ENCODE measurements around the gene CALHM2.

The CALHM2 gene

DNA sequence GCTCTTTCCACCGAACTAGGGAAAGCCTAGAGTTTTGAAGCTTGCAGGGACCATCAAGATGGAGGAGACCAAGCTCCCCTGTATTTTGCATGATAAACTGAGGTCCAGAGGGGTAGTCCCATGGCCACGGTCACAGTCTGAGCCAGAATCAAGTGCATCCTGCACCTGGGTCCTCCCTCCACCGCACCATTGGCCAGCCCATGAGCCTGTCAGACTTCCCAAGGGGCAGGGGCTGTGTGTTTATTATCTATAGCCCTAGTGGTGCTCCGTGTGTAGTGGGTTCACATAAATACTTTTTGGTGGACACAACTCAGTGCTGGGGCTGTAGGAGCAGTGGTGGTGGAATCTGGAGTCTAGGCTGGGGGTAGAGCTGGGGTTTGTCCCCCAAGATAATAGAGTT is 23.3 kb upstream of the CALHM2 start:
- DNase-seq (ENCODE audit: extremely low read depth, low read depth), result no peak
- TF ChIP-seq, protein P1, sequence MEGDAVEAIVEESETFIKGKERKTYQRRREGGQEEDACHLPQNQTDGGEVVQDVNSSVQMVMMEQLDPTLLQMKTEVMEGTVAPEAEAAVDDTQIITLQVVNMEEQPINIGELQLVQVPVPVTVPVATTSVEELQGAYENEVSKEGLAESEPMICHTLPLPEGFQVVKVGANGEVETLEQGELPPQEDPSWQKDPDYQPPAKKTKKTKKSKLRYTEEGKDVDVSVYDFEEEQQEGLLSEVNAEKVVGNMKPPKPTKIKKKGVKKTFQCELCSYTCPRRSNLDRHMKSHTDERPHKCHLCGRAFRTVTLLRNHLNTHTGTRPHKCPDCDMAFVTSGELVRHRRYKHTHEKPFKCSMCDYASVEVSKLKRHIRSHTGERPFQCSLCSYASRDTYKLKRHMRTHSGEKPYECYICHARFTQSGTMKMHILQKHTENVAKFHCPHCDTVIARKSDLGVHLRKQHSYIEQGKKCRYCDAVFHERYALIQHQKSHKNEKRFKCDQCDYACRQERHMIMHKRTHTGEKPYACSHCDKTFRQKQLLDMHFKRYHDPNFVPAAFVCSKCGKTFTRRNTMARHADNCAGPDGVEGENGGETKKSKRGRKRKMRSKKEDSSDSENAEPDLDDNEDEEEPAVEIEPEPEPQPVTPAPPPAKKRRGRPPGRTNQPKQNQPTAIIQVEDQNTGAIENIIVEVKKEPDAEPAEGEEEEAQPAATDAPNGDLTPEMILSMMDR (IDR thresholded peaks at IDR 0.05; ENCODE audit: low read depth, low read length), result no peak

DNA sequence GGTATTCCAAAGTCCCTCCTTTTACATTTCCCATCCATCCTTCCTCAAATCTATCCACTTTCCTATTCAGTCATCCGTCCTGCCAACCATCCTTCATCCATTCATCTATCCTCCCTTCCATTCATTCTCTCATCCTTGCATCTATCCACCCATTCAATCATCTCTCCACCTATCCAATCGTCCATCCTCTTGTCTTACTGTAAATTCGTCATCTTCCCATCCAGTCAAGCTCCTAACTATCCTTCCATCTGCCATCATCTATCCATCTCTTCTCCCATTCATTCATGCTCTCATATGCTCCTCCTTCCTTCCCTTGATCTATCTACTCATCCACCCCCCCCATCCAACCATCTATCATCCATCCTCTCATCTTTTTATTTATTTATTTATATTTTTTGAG is 21.9 kb upstream of the CALHM2 start:
- no peak for DNase-seq (ENCODE audit: extremely low read depth, low read depth)
- TF ChIP-seq, protein P1 (IDR thresholded peaks at IDR 0.05; ENCODE audit: low read depth, low read length), result no peak

DNA sequence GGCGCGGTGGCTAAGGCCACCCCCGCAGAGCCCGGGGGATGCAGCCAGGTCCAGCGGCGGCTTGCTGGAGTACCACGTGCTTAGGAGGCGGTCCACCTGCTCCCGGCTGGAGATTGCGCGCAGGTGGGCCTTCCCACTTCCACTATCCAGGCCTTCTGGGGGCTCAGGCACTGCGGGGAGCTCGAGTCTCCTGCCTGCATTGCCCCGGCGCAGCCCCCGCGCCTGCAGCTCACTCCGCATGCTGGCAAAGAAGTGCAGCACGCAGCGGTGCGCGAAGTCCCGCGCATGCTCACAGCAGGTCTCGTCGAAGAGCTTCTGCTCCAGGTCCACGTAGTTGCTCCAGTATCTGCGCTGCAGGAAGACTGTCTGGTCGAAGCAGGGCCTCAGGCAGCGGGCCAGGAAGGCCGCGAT is 21.1 kb upstream of the CALHM2 start:
- no peak for DNase-seq (ENCODE audit: extremely low read depth, low read depth)
- TF ChIP-seq, protein P1 (IDR thresholded peaks at IDR 0.05; ENCODE audit: low read depth, low read length), result no peak

DNA sequence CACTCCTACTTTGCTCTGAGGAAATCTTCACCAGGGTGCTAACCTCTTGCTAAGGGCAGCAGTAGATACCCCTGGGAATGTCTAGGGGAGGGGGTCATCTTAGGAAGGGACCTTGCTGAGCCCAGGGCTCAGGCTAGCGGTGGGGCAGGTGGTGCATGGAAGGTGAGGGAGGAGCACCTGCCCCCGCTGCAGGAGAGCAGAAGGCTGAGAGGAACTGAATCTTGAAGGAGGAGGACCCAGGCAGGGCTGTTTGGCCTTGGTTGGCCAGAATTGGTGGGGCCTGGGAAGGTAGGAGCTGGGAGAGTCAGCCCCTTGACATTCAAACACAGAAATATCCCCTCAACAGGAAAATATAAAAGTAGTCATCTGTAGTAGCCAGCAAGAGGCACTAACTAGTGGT is 19.8 kb upstream of the CALHM2 start:
- DNase-seq (ENCODE audit: extremely low read depth, low read depth), result no peak
- TF ChIP-seq, protein P1 (IDR thresholded peaks at IDR 0.05; ENCODE audit: low read depth, low read length), result no peak

DNA sequence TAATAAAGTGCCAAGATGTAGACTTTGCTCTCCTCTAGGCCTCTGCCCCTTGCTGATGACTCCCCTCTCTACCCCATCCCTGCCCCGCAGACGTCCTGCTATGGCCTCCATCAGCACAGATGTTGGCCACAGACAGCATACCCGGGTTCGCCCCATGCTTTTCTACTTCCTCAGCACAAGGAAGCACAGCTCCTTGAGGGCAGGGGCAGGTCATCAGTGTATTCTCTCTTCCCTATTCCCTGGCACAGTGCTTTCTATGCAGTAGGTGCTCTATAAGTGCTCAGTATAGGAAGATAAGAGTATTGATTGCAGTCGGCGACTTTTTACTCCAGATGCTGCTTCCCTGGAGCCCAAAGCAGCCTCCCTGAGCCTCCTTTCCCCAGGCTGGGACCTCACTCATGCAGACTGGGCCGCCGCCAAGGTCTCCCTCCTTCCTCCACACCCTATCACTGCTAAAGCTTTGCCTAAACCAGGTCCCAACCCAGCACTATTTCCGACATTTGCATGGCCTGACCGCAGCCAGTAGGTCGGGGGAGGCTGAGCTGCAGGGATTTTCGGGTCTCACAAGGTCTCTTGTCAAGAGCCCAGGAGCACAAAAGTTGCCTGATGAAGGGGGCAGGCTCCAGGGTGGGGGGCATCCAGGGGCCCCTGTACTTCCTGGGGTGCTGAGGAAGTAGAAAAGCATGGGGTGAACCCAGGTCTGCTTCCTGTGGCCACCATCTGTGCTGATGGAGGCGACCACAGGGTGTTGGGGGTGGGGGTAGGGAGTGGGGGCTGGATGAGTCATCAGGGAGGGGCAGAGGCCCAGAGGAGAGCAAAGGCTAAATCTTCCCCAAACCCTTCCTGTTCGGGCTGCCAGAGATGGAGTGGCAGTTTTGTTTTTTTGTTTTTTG is 18.8 kb upstream of the CALHM2 start:
- DNase-seq (ENCODE audit: extremely low read depth, low read depth), result no peak
- TF ChIP-seq, protein P1 (IDR thresholded peaks at IDR 0.05; ENCODE audit: low read depth, low read length), result no peak

DNA sequence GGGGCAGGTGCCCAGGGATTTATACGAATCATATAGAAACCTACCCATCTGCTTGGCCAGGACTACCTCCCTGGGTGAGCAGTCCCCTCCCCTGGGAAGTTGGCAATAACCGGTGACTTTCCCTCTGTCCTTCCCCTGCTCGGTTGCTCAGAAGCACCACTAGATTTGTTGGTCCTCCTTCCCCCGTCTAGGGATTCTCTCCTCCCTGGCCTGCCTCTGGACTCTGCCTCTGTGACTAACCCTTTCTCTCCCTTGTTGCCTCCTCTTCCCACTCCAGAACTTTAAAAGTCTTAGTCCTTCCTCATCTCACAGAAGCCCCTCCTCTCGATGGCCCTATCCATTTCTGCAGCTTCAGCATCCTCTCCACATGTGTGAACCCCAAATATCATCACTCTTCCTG is 17.0 kb upstream of the CALHM2 start:
- TF ChIP-seq, protein P1 (IDR thresholded peaks at IDR 0.05; ENCODE audit: low read depth, low read length), result no peak

DNA sequence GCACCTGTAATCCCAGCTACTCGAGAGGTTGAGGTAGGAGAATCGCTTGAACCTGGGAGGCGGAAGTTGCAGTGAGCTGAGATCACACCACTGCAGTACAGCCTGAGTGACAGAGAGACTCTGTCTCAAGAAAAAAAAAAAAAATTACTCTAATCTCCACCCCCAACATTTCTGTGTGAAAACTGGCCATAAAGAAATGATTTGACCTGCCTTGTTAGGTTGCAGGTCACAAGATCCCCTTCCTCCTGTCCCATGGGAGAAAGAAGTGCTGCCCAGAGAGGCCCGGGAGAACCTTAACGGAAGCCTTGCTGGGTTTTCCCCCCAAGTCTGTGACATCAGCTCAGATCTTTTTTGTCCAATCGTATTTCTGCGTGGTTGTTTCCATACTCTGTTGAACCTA is 15.2 kb upstream of the CALHM2 start:
- DNase-seq (ENCODE audit: extremely low read depth, low read depth), result no peak
- TF ChIP-seq, protein P1 (IDR thresholded peaks at IDR 0.05; ENCODE audit: low read depth, low read length), result no peak

More for the DNA sequence above, 17.0 kb upstream of the CALHM2 start:
- no peak for DNase-seq (ENCODE audit: extremely low read depth, low read depth)

Data from AG09319 (cell line).